PC-3 (cell line): Measurements from ENCODE around the gene STRN4. TPM values are rescaled to one million over a fixed set of nuclear protein-coding genes. Genes with fewer than 3 reads are reported as not detected.

Source experiments
- ATAC-seq: fragments of 200-7000 bp; cut with Tn5 transposase; 2 replicates; pipeline ENCODE4 v1.9.1; 2020; ENCODE audit warnings: mild to moderate bottlenecking, moderate library complexity
- BruUV-seq: library from RNA; stranded (reverse); fragments of 400-500 nt; replicated peaks from 2 replicates; lab custom pipeline; 2021; lab: Mats Ljungman, UMichigan
- CTCF ChIA-PET: fragments of 300-600 bp; sonication (Branson Sonifier 250); formaldehyde crosslinking; loops from one replicate; lab custom pipeline; 2022; ENCODE audit warnings: antibody characterized with exemption; lab: Charles Lee
- POLR2A ChIA-PET: fragments of 300-600 bp; sonication (Branson Sonifier 250); formaldehyde crosslinking; loops from one replicate; lab custom pipeline; 2022; ENCODE audit warnings: antibody characterized with exemption; ENCODE audit not compliant: unreplicated experiment; lab: Charles Lee
- DNase-seq: peaks from one replicate; pipeline ENCODE4 v3.0.0-alpha.2; 2015
- H2AFZ ChIP-seq: fragments of 300-600 bp; sonication (generic); 2 replicates; pipeline ENCODE4 v1.6.0; 2016; ENCODE audit warnings: antibody characterized with exemption, low read length
- H3F3A ChIP-seq: fragments of 300-600 bp; sonication (generic); one replicate; pipeline ENCODE4 v1.6.0; 2017; ENCODE audit warnings: antibody characterized with exemption, low read length, control low read depth, mild to moderate bottlenecking; ENCODE audit not compliant: unreplicated experiment
- H3K27ac ChIP-seq: fragments of 300-600 bp; sonication (generic); 2 replicates; pipeline ENCODE4 v1.5.1; 2016; ENCODE audit warnings: mild to moderate bottlenecking, low read length
- H3K27me3 ChIP-seq: fragments of 300-600 bp; sonication (generic); 2 replicates; pipeline ENCODE4 v1.6.1; 2016; ENCODE audit warnings: low read length, mixed read lengths
- H3K36me3 ChIP-seq: fragments of 300-600 bp; sonication (generic); 2 replicates; pipeline ENCODE4 v1.6.1; 2016; ENCODE audit warnings: low read depth, mixed run types, low read length, mixed read lengths
- H3K4me1 ChIP-seq: fragments of 300-600 bp; sonication (generic); 2 replicates; pipeline ENCODE4 v1.5.1; 2016; ENCODE audit warnings: low read length; ENCODE audit not compliant: insufficient read depth
- H3K4me2 ChIP-seq: fragments of 300-600 bp; sonication (generic); 2 replicates; pipeline ENCODE4 v1.6.0; 2016; ENCODE audit warnings: low read length
- H3K4me3 ChIP-seq: fragments of 300-600 bp; sonication (generic); 2 replicates; pipeline ENCODE4 v1.5.1; 2016; ENCODE audit warnings: mild to moderate bottlenecking, low read length, mixed read lengths
- H3K79me2 ChIP-seq: fragments of 300-600 bp; sonication (generic); 2 replicates; pipeline ENCODE4 v1.6.1; 2017; ENCODE audit warnings: low read length, mixed read lengths
- H3K9ac ChIP-seq: fragments of 300-600 bp; sonication (generic); 2 replicates; pipeline ENCODE4 v1.6.0; 2016; ENCODE audit warnings: mild to moderate bottlenecking, low read length
- H3K9me2 ChIP-seq: fragments of 300-600 bp; sonication (generic); replicated peaks from 2 replicates; pipeline ENCODE4 v1.6.1; 2016; ENCODE audit warnings: mixed run types, low read length, mixed read lengths
- H3K9me3 ChIP-seq: fragments of 300-600 bp; sonication (generic); 2 replicates; pipeline ENCODE4 v1.6.1; 2016; ENCODE audit warnings: low read length, mixed read lengths
- H4K20me1 ChIP-seq: fragments of 300-600 bp; sonication (generic); 2 replicates; pipeline ENCODE4 v1.6.1; 2016; ENCODE audit warnings: low read length, mixed read lengths
- CTCF ChIP-seq: fragments of 300-600 bp; sonication (generic); conservative IDR thresholded peaks from 2 replicates; pipeline ENCODE4 v1.5.1; 2017; ENCODE audit warnings: antibody characterized with exemption, low read depth, mild to moderate bottlenecking, low read length
- EZH2 ChIP-seq: fragments of 300-600 bp; sonication (generic); IDR thresholded peaks from one replicate; pipeline ENCODE4 v1.6.1; 2017; ENCODE audit warnings: antibody characterized with exemption, mild to moderate bottlenecking, low read length; ENCODE audit not compliant: unreplicated experiment
- EZH2phosphoT487 ChIP-seq: fragments of 300-600 bp; sonication (generic); IDR thresholded peaks from 2 replicates; pipeline ENCODE4 v1.6.1; 2018; ENCODE audit warnings: mild to moderate bottlenecking, antibody characterized with exemption, low read length, borderline replicate concordance
- intact Hi-C: fragments of 100-400 bp; cut with micrococcal nuclease; formaldehyde crosslinking; loops from 2 replicates; pipeline ENCODE4 v1.9.0; 2023
- total RNA-seq: library from RNA; depleted of rRNA; stranded (reverse); fragments of >200 nt; gene quantifications from 2 replicates; pipeline ENCODE4 v1.2.3, GENCODE V29; 2014

Gene STRN4
- total RNA-seq, 1 experiment from 2014 or later: 62.7 TPM

- H3F3A ChIP-seq: no peaks in the 10 kb centered on the region
- H3K79me2 ChIP-seq: no peaks in the 10 kb centered on the region
- ChIA-PET CTCF (no interaction called here), POLR2A (no interaction called here)
- no peak overlapping the region for H3K27ac ChIP-seq
- no peaks in the 10 kb centered on the region for H4K20me1 ChIP-seq
- intact Hi-C loops: no loop called here
- H3K4me1 ChIP-seq: no peaks in the 10 kb centered on the region
- H3K9ac ChIP-seq: no peak overlapping the region
- BruUV-seq: no TSS peak
- H3K9me3 ChIP-seq: no peaks in the 10 kb centered on the region
- H3K4me2 ChIP-seq: no peak overlapping the region
- no peaks in the 10 kb centered on the region for H3K27me3 ChIP-seq
- H3K36me3 ChIP-seq: peaks cover 14% of the 10 kb centered on the region; the same call in 1 of the 2 replicates
- no peak for TF ChIP-seq EZH2
- TF ChIP-seq EZH2phosphoT487: no peak
- no peak for TF ChIP-seq CTCF
- no peak overlapping the region for H3K4me3 ChIP-seq
- ATAC-seq: no peak
- H3K9me2 ChIP-seq: no peaks in the 10 kb centered on the region
- no peak overlapping the region for H2AFZ ChIP-seq
- no peak for DNase-seq
Measured at GRCh38 chr19:46722004-46722380, 24.3 kb downstream of the STRN4 start.

- H3K4me3 ChIP-seq: no peak overlapping the region
- no peaks in the 10 kb centered on the region for H3K4me1 ChIP-seq
- peaks cover 4% of the 10 kb centered on the region for H3K79me2 ChIP-seq
- no TSS peak for BruUV-seq
- no peak overlapping the region for H2AFZ ChIP-seq
- ChIA-PET POLR2A (no interaction called here), CTCF (interaction anchor here (0.6 kb wide), 1 partner anchor 10 kb away, joined by 3 read pairs; no protein-coding TSS in a partner anchor)
- no peak overlapping the region for H3K9ac ChIP-seq
- TF ChIP-seq EZH2 (no peak), CTCF (no peak; the same call in 1 of the 2 replicates), EZH2phosphoT487 (no peak)
- no peaks in the 10 kb centered on the region for H3K9me3 ChIP-seq
- H3K4me2 ChIP-seq: no peak overlapping the region
- no peaks in the 10 kb centered on the region for H3K27me3 ChIP-seq
- intact Hi-C loops: no loop called here
- DNase-seq: no peak
- peaks cover 13% of the 10 kb centered on the region; the same call in 1 of the 2 replicates for H3K36me3 ChIP-seq
- H3K27ac ChIP-seq: no peak overlapping the region
- no peaks in the 10 kb centered on the region for H3F3A ChIP-seq
- no peaks in the 10 kb centered on the region for H4K20me1 ChIP-seq
- ATAC-seq: no peak
- no peaks in the 10 kb centered on the region for H3K9me2 ChIP-seq
Measured at GRCh38 chr19:46721269-46722003, 24.8 kb downstream of the STRN4 start.
